Omental fat pad (tissue), 4 donors: ENCODE data around the gene GATAD2A. TPM values are rescaled to one million over a fixed set of nuclear protein-coding genes. Genes with fewer than 3 reads are reported as not detected.

ENCODE experiments used
- ATAC-seq: fragments of 150-250 bp; one replicate; pipeline ENCODE4 v1.9.1; 2016; ENCODE audit warnings: mild to moderate bottlenecking, moderate library complexity; ENCODE audit not compliant: low FRiP score
- DNase-seq: peaks from one replicate; pipeline ENCODE4 v3.0.0-alpha.2; 2019; ENCODE audit warnings: low spot score
- total RNA-seq, 4 donors: library from RNA; depleted of rRNA; stranded (reverse); fragments of >200 nt; gene quantifications; one replicate each; pipeline ENCODE4 v1.1.0, GENCODE V29; 2016
- TF ChIP-seq, protein P1 (sequence below), 3 donors: fragments of 450-650 bp; IDR thresholded peaks; one replicate each; pipeline ENCODE4 v1.5.1; 2016 to 2017; ENCODE audit warnings: antibody characterized with exemption in 3 of 3, mild to moderate bottlenecking in 3 of 3, moderate library complexity in 2 of 3

The GATAD2A gene
- total RNA-seq, 4 donors from 2014 or later = 25.9 to 80.3 (median 35.9) TPM

GRCh38 chr19:19426216-19426615, 20.7 kb downstream of the GATAD2A start:
- DNase-seq = no peak
- TF ChIP-seq, protein P1, sequence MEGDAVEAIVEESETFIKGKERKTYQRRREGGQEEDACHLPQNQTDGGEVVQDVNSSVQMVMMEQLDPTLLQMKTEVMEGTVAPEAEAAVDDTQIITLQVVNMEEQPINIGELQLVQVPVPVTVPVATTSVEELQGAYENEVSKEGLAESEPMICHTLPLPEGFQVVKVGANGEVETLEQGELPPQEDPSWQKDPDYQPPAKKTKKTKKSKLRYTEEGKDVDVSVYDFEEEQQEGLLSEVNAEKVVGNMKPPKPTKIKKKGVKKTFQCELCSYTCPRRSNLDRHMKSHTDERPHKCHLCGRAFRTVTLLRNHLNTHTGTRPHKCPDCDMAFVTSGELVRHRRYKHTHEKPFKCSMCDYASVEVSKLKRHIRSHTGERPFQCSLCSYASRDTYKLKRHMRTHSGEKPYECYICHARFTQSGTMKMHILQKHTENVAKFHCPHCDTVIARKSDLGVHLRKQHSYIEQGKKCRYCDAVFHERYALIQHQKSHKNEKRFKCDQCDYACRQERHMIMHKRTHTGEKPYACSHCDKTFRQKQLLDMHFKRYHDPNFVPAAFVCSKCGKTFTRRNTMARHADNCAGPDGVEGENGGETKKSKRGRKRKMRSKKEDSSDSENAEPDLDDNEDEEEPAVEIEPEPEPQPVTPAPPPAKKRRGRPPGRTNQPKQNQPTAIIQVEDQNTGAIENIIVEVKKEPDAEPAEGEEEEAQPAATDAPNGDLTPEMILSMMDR (IDR thresholded peaks at IDR 0.05) = no peak
- ATAC-seq = no peak

GRCh38 chr19:19426799-19427198, 21.3 kb downstream of the GATAD2A start:
- TF ChIP-seq, protein P1 (IDR thresholded peaks at IDR 0.05) = no peak
- DNase-seq (no peak), ATAC-seq (no peak)

- ATAC-seq (no peak), DNase-seq (no peak)
- TF ChIP-seq, protein P1 (IDR thresholded peaks at IDR 0.05) = no peak
These were observed 21.8 kb downstream of the GATAD2A start for GRCh38 chr19:19427302-19427701.

DNA sequence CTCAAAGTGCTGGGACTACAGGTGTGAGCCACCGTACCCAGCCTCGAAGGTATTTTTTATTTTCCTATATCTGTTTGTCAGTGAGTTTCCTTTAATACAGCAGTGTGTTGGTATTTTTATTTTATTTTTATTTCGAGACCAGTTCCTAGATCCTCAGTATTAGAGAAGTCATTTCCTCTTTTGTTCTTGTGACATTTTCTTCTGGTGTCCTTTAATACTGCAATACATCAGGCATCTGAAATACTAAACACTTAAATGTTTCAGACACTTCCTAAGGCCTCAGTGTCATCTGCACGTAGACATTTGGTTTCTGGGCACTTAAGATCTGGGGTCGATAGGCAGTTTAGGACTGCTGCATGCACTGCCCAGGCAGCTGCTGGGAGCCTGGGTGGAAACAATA, 22.5 kb downstream of the GATAD2A start:
- TF ChIP-seq, protein P1 (IDR thresholded peaks at IDR 0.05) = no peak
- no peak for DNase-seq
- no peak for ATAC-seq

- ATAC-seq = no peak
- TF ChIP-seq, protein P1 (IDR thresholded peaks at IDR 0.05) = no peak
- DNase-seq = no peak
These were observed 23.3 kb downstream of the GATAD2A start for GRCh38 chr19:19428746-19429145.

DNA sequence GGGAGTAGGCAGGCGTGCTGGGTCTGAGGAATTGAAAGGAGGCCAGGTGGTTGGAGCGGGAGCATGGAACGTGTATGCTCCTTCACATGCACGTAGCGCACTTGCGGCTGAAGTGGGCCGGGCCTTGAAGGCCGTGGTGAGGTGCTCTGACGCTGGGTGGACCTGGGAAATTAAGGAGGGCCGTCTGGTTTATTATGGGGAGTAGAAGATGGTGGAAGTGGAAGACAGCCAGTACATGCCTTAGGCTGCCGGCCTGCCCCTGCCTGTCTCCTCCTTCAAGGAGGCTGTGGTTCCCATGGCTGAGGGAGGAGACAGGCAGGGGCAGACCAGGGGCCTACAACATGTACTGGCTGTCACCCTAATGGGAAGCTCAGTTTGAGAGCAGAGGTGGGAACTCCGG, 23.9 kb downstream of the GATAD2A start:
- ATAC-seq = no peak
- DNase-seq = no peak
- TF ChIP-seq, protein P1 (IDR thresholded peaks at IDR 0.05) = no peak

DNA sequence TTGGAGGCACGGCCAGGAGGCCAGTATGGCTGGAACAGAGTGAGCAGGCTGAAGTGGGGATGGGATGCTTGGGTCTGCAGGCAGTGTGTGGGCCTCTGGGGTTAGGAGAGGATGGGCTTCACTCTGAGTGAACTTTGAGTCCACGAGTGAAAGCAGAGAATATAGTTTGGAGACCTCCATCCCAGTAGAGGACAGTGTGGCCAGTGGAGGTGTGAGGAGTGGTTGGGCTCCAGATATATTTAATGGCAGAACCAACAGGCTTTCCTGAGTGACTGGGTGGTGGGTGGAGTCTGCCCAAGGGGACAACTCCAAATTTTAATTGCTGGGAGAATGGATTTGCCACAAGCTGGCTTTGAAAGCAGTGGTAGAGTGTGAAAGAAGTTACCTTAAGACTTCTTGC, 27.3 kb downstream of the GATAD2A start:
- ATAC-seq (no peak), DNase-seq (no peak)
- TF ChIP-seq, protein P1 (IDR thresholded peaks at IDR 0.05) = no peak
